BJ (cell line): Measurements from ENCODE around the gene FHL3. TPM values are rescaled to one million over a fixed set of nuclear protein-coding genes. Genes with fewer than 3 reads are reported as not detected.

Experiments
- CTCF ChIA-PET: fragments of 350-600 bp; formaldehyde crosslinking; extraction: SDS; loops from one replicate; lab custom pipeline; 2021; ENCODE audit warnings: antibody characterized with exemption, inconsistent platforms; lab: Yijun Ruan, JAX
- POLR2A ChIA-PET: fragments of 300-600 bp; sonication (Branson Sonifier 250); formaldehyde crosslinking; extraction: SDS; loops from one replicate; lab custom pipeline; 2021; ENCODE audit warnings: antibody characterized with exemption; lab: Charles Lee
- DNase-seq: peaks from one replicate; pipeline ENCODE4 v3.0.0-alpha.2; 2011; ENCODE audit warnings: low read depth
- H3K27me3 ChIP-seq: 2 replicates; pipeline ENCODE4 v1.6.0; 2011; ENCODE audit warnings: low read length; ENCODE audit not compliant: control insufficient read depth, insufficient read depth
- H3K36me3 ChIP-seq: 2 replicates; pipeline ENCODE4 v1.5.1; 2011; ENCODE audit warnings: low read length; ENCODE audit not compliant: control insufficient read depth, insufficient read depth
- H3K4me3 ChIP-seq: 2 replicates; pipeline ENCODE4 v1.5.1; 2011; ENCODE audit warnings: low read depth, mild to moderate bottlenecking, control low read depth, low read length
- polyA plus RNA-seq: library from polyadenylated mRNA; depleted of rRNA; stranded (reverse); fragments of >200 nt; gene quantifications from 2 replicates; pipeline ENCODE4 v1.2.3, GENCODE V29; 2011
- TF ChIP-seq, protein P1 (sequence below): IDR thresholded peaks from 2 replicates; pipeline ENCODE4 v1.5.1; 2011; ENCODE audit warnings: low read depth, mild to moderate bottlenecking, control low read depth, inconsistent platforms, low read length, moderate library complexity; ENCODE audit not compliant: insufficient read depth

Gene FHL3
- polyA plus RNA-seq, 1 experiment: 13.0 TPM

DNA sequence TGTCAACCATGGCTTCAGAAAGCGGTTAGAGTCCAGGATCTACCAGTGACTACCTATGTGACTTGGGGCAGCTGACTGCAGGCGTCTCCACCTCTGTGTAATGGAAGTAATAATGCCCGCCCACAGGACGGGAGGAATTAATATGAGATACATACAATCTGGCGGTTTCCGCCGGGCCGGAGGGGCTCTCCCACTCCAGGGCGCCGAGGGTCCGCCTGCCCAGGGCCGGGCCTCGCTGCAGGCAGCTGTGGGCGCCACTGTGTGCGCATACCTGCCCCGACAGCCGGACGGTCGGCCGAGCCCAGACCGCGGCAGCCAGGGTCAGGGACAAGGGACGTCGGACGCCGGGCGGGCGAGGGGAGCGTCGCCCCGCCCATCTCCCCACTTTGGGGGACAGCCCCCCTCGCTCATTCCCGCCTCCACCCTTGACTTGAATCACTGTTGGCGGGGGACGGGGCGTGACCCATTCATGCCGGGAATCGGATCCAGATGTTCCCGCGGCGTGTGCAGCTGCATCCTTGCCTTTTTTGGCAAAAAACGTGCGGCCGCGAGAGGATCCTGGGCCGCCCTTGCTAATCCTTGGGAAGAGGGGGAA is 9.5 kb downstream of the FHL3 start:
- ChIA-PET POLR2A (no interaction called here), CTCF (interaction anchor here (1.6 to 2.8 kb wide), 2 partner anchors 17 to 23 kb away, joined by 4 to 9 read pairs; partner anchors contain the start of gene UTP11)
- H3K4me3 ChIP-seq: peak overlapping the region; percentile 41
- TF ChIP-seq, protein P1, sequence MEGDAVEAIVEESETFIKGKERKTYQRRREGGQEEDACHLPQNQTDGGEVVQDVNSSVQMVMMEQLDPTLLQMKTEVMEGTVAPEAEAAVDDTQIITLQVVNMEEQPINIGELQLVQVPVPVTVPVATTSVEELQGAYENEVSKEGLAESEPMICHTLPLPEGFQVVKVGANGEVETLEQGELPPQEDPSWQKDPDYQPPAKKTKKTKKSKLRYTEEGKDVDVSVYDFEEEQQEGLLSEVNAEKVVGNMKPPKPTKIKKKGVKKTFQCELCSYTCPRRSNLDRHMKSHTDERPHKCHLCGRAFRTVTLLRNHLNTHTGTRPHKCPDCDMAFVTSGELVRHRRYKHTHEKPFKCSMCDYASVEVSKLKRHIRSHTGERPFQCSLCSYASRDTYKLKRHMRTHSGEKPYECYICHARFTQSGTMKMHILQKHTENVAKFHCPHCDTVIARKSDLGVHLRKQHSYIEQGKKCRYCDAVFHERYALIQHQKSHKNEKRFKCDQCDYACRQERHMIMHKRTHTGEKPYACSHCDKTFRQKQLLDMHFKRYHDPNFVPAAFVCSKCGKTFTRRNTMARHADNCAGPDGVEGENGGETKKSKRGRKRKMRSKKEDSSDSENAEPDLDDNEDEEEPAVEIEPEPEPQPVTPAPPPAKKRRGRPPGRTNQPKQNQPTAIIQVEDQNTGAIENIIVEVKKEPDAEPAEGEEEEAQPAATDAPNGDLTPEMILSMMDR: no peak
- DNase-seq: no peak
- H3K36me3 ChIP-seq: peaks cover 17% of the 10 kb centered on the region
- no peaks in the 10 kb centered on the region for H3K27me3 ChIP-seq

DNA sequence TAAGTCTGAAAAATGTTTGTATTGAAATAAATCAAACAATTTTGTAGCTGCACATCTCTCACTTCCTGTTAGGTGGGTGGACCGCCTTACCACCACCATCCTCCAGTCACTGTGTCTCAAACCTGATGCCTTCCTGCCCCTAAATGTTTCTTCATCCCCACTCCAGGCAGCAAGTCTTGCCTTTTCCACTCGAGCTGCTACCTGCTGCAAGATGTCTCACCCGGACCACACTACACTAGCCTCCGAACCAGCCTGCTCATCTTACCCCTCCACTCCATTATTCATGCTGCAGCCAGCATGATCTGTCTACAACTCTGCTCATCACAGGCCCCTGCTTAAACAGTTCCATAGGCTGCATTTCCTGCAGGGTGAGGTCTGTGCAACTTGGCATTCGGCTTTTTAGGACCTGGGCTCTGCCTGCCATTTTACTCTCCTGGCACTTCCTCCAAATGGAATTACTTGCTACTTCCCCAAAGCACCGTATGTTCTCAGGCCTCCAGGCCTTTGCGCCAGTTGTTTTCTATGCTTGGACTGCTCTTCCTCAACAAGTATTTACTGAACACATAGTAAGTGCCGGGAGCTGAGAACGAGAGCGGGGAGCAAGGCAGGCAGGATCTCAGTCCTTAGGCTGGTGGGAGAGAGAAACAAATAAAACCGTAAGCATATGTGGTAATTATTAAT is 10.3 kb downstream of the FHL3 start:
- no peak for DNase-seq
- Histone ChIP-seq H3K36me3 (peaks cover 17% of the 10 kb centered on the region), H3K4me3 (no peak overlapping the region), H3K27me3 (no peaks in the 10 kb centered on the region)
- ChIA-PET CTCF (interaction anchor here (1.0 to 2.8 kb wide), 2 partner anchors 24 to 840 kb away, joined by 3 to 9 read pairs; no protein-coding TSS in a partner anchor), POLR2A (no interaction called here)
- TF ChIP-seq, protein P1: no peak

DNA sequence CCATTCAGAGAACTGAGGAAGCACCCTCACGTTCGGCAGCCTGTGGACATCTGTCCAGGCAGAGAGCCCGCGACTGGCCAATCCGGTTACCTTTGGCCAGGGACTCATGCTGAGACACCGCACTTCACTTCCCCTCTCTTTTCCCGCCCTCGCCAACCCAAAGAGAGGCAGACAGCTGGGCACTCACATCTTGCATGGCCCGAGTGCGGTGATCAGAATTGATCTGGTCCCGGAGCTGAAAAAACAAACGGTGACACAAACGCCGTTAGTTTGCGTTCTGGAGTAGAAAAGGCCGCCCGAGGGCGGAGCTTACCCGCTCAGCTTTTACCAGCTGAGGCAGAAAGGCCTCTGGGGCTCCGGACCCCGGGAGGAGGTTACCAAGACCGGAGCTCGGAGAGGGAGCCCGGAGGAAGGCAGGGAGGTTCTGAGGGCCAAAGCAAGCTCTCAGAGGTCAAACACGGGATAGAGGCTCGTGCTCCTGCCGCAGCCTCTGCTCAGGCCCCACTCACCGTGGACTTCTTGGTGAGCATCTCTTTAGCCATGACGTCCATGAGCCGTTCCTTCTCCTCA is 15.9 kb downstream of the FHL3 start:
- POLR2A ChIA-PET: interaction anchor here (0.6 kb wide), 1 partner anchor 16 kb away, joined by 4 read pairs; the partner anchor contains the start of gene FHL3
- peaks cover 9% of the 10 kb centered on the region for H3K36me3 ChIP-seq
- H3K27me3 ChIP-seq: no peaks in the 10 kb centered on the region
- DNase-seq: no peak
- peak overlapping the region; percentile 86 for H3K4me3 ChIP-seq
- TF ChIP-seq, protein P1: no peak
- CTCF ChIA-PET: interaction anchor here (0.7 to 3.0 kb wide), 10 partner anchors 11 to 836 kb away, joined by 3 to 26 read pairs (median 4); partner anchors contain the start of gene MTF1

DNA sequence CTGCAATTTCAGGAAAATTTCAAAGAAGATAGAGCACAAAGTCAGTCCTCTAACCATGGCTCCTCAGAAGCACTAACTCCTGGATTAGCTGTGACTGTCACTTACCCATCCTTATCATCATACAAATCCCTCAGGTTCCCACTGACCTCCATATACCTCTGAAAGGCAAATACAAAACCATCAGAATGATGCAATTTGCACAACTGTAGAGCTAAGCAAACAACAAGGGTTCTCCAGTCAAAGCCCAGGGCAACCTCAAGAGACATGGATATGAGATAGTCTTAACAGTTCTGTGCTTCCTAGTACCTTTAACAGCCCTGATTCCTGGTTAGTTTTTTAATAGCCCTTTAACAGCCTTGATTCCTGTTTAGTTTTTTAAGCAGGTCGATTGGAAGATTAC is 17.6 kb downstream of the FHL3 start:
- H3K36me3 ChIP-seq: peaks cover 14% of the 10 kb centered on the region
- CTCF ChIA-PET: interaction anchor here (0.5 to 0.8 kb wide), 2 partner anchors 25 to 929 kb away, joined by 3 read pairs; partner anchors contain the start of gene UTP11
- no peaks in the 10 kb centered on the region for H3K27me3 ChIP-seq
- no peak overlapping the region for H3K4me3 ChIP-seq
- TF ChIP-seq, protein P1: no peak
- DNase-seq: no peak
- POLR2A ChIA-PET: no interaction called here

DNA sequence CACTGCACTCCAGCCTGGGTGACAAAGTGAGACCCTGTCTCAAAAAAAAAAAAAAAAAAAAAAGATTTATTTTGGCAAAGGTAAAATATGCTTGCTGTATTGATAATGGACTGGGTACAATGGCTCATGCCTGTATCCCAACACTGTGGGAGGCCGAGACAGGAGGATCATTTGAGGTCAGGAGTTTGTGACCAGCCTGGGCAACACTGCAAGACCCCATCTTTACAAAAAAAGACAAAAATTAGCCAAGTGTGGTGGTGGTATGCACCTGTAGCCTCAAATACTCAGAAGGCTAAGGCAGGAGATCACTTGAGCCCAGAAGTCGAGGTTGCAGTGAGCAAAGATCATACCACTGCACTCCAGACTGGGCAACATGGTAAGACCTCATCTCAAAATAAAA is 21.8 kb downstream of the FHL3 start:
- H3K4me3 ChIP-seq: no peak overlapping the region
- TF ChIP-seq, protein P1: no peak
- no peaks in the 10 kb centered on the region for H3K27me3 ChIP-seq
- H3K36me3 ChIP-seq: peaks cover 22% of the 10 kb centered on the region
- ChIA-PET POLR2A (no interaction called here), CTCF (no interaction called here)
- DNase-seq: no peak
